Activated naive CD4-positive, alpha-beta T cell treated with anti-CD3 and anti-CD28 coated beads, Interleukin-2, amount 50 U/mL, for 72 hours (primary cell): ENCODE data around the gene PCDHGC3. TPM values are rescaled to one million over a fixed set of nuclear protein-coding genes. Genes with fewer than 3 reads are reported as not detected.
A peak's percentile ranks its signal among the peaks of the same experiment; 100 is the strongest.

Source experiments
- ATAC-seq, 2 donors: fragments of 150-1000 bp; cut with Tn5 transposase; 2 replicates each; pipeline ENCODE4 v1.10.0; 2021; ENCODE audit warnings: mild to moderate bottlenecking in 2 of 2, moderate library complexity in 2 of 2
- DNase-seq, 2 donors: peaks; one replicate each; pipeline ENCODE4 v3.0.0; 2021 to 2022; ENCODE audit warnings: low spot score in 2 of 2
- H3K27ac Mint-ChIP-seq, 2 donors: one replicate each; pipeline ENCODE4 v1.8.0; 2022; ENCODE audit warnings: mild to moderate bottlenecking in 2 of 2, mixed read lengths in 2 of 2
- H3K36me3 Mint-ChIP-seq, 2 donors: one replicate each; pipeline ENCODE4 v1.8.0; 2022; ENCODE audit warnings: mixed read lengths in 2 of 2
- H3K9me3 Mint-ChIP-seq, 2 donors: one replicate each; pipeline ENCODE4 v1.8.0; 2022; ENCODE audit warnings: mixed read lengths in 2 of 2
- total RNA-seq, 2 donors: library from RNA; stranded (reverse); gene quantifications; one replicate each; pipeline ENCODE4 v1.2.3, GENCODE V29; 2022

Gene PCDHGC3
- total RNA-seq, 2 donors from 2014 or later: 0.19 TPM; not detected in 1

DNA sequence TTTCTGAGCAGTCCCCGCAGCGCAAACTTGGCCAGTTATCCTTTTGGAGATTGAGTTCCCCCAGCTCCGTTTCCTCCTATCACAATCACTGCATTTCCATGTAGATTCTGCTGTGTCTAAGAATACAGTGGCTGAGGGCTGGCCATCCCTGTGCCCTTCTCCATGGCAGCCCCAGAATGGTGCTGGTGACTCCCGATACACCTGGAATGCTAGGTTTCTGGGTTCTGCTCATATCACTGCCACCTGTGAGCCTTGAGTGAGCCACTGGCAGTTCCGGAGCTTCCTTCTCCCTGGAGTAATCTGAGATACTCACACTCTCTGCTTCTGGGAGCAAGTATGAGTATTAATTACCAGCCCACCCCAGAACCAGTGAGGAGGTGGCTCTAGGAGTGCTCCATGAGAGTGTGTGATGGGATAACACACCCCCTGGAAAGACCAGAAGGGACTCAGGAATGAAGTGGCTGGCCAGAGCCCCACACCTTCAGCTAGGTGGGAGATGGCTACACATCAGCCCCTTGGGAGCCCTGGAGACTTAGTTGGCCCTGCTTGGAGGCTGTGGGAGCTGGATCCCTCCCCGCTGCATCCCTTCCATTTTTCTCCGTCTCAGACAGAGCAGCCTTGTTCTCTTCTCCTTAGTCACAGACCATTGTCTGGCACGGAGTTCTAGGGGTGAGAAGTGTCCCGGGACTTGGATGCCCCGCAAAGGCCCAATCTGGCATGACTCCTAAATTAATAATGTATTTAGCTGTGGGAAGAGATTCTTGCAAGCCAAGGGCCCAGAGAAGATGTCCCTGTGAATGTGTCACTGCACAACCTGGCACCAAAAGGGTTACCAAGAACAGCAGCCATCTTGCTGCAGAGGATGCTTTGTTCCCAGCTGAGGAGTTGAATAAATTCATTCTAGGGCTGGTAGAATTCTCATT, 18.0 kb downstream of the PCDHGC3 start:
- DNase-seq: no peak
- Mint-ChIP-seq H3K27ac (no peak overlapping the region), H3K36me3 (peaks cover 5 to 9% of the 10 kb centered on the region in 2 donors), H3K9me3 (no peaks in the 10 kb centered on the region)
- ATAC-seq: no peak

DNA sequence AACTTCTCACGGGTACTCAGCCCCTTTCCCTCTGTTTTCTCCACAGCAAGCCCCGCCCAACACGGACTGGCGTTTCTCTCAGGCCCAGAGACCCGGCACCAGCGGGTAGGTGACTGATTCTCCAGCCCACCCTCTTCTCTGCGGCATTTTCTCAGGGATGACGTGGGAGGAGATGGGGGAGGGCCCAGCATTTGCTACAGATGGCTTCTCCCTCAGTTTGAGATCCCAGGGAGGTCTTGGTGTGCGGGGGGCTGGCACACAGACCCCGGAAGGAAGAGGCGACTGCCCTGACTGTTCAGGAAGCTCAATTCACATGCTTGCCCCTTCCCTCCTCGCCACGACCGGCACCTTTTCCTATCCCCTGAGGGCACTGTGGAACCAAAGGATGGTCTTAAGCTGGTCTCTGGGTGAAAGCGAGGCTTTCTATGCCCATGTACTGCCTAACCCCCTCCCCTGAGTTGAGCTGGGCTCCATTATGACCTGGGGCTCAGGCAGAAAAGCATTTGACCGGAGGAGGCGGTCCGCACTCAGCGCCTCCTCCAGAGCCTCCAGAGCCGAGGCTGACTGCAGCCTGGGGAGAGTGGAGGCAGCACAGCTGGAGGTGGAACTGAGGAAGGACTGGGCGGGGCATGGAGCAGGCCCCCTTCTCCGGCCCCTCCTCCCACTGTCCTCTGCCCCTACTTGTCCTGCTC, 19.1 kb downstream of the PCDHGC3 start:
- H3K36me3 Mint-ChIP-seq: peaks cover 5 to 9% of the 10 kb centered on the region in 2 donors
- ATAC-seq (no peak), DNase-seq (no peak)
- no peaks in the 10 kb centered on the region for H3K9me3 Mint-ChIP-seq
- peak overlapping the region in 1 of 2 donors; percentile 83 for H3K27ac Mint-ChIP-seq

DNA sequence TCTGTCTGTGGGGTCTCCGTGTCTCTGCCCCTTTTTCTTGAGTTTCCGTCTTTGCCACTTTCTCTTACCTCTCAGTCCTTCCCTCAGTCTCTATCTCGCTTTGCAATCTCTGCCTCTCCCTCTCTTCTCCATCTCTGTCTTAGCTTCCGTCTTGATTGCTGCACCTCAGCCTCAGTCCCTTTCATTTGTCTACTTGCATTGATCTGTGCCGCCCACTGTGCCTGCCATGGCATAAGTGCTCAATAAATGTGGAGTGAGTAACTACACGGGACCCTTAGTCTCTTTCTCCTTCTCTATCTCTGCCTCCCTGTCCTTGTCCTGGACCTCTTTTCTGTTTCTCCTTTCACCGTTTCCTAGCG, 19.7 kb downstream of the PCDHGC3 start:
- ATAC-seq: no peak
- Mint-ChIP-seq H3K9me3 (no peaks in the 10 kb centered on the region), H3K27ac (no peak overlapping the region), H3K36me3 (peaks cover 5 to 9% of the 10 kb centered on the region in 2 donors)
- no peak for DNase-seq

DNA sequence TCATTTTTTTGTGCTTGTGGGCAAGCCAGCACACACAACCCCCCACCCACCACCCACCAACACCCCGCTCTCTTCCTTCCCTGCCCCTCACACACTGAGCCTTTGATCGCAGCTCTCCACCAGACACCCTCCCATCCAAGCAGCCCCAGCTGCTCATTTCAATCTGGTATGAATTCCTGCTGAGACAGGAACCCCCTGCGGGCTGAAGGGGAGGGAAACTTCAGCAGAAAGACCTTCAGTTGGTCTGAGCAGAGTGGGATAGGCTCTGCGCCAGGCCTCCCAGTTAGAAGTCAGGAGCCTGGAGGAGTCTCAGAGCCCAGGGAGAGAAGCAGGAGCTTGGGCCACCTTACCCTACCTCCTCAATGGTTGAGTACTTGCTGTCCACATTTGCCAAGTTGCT, 20.3 kb downstream of the PCDHGC3 start:
- no peak overlapping the region for H3K27ac Mint-ChIP-seq
- DNase-seq (no peak), ATAC-seq (no peak)
- H3K36me3 Mint-ChIP-seq: peaks cover 2 to 3% of the 10 kb centered on the region in 2 donors
- no peaks in the 10 kb centered on the region for H3K9me3 Mint-ChIP-seq

DNA sequence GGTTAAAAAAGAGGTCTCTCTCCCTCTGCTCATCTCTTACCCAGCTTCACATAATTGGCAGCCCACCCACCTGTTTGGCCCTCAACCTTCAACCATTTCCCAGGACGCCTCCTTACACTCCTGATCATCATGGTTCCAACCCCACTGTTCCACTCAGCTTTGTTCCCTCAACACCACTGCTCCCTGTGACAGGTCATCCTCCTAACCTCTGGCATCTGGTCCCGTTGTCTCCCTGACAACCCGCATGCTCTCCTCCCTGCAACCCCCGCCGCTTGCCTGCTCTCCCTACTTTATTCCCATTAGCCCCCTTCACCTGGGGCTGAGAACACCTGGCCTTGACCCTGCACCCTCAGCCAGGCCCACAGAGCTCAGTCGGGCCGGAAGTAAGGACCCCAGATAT, 26.0 kb downstream of the PCDHGC3 start:
- DNase-seq (no peak), ATAC-seq (no peak)
- no peaks in the 10 kb centered on the region for H3K36me3 Mint-ChIP-seq
- H3K27ac Mint-ChIP-seq: peak overlapping the region in 1 of 2 donors; percentile 10
- no peaks in the 10 kb centered on the region for H3K9me3 Mint-ChIP-seq

DNA sequence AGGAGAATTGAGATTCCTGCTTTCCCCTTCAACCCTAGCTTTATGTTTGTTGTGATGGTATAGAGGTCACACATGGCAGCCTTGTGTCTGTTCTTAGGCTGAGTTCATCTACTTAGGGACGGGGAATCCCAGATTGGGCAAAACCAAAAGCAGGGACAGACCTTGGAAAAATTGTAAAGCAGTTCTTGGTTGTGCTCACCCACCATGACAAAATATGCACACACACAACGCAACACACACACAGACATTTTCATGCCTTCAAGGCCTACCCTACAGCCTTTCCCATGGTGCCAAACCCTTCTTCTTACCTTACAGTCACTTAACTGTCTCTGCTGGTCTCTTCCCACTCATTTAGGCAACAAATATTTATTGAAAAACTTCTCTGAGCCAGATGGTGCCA, 27.9 kb downstream of the PCDHGC3 start:
- no peak overlapping the region for H3K27ac Mint-ChIP-seq
- no peak for DNase-seq

DNA sequence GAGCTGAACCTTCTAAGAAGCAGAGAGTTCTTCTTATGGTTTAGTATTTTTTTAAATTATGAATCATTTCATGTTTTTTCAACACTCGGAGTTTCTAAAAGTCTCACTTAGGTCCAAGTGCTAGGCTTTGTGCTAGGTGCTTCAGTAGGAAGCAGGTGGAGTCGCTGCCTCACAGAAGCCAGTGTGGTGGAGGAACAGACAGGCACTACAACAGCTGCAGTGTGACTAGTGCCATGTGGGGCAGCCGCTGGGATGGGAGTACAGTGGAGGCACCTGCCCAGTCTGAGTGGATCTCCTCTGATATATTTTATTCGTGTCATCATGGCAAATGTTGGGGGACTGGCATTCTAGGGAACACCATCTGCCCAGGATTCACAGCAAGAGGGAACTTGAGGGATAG, 28.4 kb downstream of the PCDHGC3 start:
- DNase-seq: no peak
- no peak for ATAC-seq
- Mint-ChIP-seq H3K36me3 (no peaks in the 10 kb centered on the region), H3K9me3 (no peaks in the 10 kb centered on the region), H3K27ac (no peak overlapping the region)

More for the DNA sequence above, 27.9 kb downstream of the PCDHGC3 start:
- H3K36me3 Mint-ChIP-seq: no peaks in the 10 kb centered on the region
- no peak for ATAC-seq
- H3K9me3 Mint-ChIP-seq: no peaks in the 10 kb centered on the region

DNA sequence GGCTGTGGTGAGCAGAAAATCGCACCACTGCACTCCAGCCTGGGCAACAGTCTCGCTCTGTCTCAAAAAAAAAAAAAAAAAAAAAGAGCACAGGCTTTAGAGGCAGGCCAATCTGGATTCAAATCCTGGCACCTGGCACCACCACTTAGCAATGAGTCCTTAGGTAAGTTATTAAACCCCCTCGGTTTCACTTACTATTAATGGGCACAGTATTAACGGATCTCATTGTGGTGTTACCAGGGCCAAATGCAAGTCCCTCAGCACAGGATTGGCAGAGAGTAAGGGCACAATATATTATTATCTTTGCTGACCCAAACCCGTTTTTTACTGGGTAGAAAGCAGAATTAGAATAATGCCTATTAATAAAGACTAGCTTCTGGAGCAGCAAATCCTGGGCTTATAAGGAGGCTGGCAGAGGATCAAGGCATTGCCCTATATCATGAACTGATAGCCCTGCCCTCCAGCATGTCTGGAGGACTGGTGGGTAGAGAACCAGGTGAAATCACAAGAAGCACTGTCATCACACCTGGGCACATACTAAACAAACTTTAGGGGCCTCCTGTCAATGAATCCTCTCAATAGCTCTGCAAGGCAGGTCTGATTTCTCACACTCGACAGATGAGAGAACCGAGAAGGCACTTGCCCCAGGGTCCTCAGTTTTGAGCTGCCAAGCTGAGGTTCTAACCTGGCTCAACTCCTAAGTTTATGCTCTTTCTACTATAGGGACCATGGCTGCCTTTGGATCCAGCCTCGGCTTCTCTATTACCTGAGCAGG, 30.8 kb downstream of the PCDHGC3 start:
- H3K27ac Mint-ChIP-seq: no peak overlapping the region
- ATAC-seq: no peak
- H3K9me3 Mint-ChIP-seq: no peaks in the 10 kb centered on the region
- H3K36me3 Mint-ChIP-seq: no peaks in the 10 kb centered on the region
- no peak for DNase-seq

DNA sequence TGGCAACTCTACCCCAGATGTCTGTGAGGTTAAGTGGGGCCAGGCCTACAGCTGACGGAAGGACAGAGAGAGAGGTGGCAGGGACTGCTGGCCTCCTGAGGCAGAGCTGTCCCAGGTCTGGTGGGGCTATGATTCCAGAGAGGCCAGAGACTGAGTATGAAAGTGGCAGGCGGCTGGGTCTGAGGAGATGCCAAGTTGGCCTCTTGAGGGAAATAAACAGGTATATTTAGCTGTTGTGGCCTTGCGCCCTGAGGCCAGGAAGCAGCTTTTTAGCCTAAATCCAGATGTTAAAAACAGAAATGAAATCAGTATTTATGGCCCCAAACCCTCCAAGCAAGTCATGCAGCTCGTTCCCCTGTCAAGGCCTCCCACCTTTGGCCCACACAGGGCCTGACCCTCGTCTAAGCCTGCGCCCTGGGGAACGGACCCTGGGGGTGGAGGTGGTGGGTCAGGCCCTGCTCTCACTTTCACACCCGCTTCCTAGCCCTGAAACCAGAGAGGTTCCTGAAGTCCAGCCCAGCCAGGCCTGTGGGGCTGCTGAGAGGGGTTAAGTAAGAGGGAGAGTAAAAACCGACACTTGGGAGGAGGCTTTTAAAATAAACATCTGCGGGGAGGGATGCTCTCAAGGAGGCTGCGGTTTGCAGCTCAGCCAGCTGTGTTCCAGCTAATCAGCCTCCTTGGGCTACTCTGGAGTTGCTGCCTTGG, 31.8 kb downstream of the PCDHGC3 start:
- peak overlapping the region in 1 of 2 donors; percentile 74 for H3K27ac Mint-ChIP-seq
- H3K36me3 Mint-ChIP-seq: no peaks in the 10 kb centered on the region
- H3K9me3 Mint-ChIP-seq: no peaks in the 10 kb centered on the region
- ATAC-seq: no peak
- DNase-seq: no peak

DNA sequence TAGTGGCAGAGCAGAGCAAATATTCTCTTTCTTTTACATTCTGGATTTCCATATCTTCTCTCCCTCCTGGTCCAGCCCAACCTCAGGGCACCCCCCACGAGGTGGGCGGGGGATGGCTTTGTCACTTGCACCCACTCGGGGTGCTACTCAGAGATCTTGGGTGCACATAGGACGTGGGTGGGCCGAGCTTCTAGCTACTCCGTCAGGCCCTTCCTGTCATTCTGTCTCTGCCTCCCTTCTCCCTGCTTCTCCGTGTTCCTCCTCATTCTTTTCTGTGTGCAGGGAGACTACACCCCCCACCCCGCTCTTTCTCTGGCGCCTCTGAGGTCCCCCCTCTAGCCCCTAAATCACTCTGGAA, 32.7 kb downstream of the PCDHGC3 start:
- Mint-ChIP-seq H3K36me3 (peaks cover 0 to 6% of the 10 kb centered on the region in 2 donors), H3K27ac (peak overlapping the region in 1 of 2 donors; percentile 77), H3K9me3 (no peaks in the 10 kb centered on the region)
- DNase-seq (no peak), ATAC-seq (no peak)

DNA sequence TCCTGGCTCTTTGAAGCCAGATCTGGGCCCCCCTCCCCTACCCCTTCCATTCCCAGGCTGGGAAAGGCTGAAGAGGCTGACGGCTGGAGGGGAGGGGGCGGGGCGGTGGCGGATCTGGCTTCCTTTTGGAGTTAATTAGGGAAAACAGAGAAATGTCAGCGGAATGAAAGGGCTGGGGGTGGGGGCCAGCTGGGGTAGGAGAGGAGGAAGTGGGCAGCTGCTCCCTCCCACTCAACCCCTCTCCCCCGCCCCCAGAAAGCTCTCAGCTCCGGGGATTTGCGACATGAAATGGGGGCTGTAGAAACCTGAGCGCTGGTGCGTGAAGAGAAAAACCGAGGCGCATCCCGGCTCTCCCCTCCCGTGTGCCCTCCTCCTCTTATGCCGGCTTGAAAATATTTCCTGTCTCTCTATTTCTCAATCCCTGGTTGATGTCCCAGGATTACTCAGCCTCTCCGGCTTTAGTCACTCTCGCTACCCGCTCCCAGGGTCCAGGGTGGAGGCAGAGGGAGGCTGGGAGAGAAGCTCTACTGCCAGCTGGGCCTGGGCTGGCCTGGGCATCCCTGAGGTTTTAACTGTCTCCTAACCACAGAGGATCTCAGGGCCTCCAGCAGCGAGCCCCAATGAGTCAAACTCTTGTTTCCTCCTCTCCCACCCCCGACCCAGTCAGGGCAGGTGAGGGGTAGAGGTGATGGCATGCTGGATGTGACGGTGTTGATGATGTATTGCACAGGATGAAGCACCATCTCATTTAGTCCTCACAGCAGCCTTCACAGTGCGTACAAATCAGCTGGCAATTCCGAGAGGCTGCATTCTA, 33.2 kb downstream of the PCDHGC3 start:
- peak in 1 of 2 donors; percentile 23 for ATAC-seq
- H3K27ac Mint-ChIP-seq: peak overlapping the region in 1 of 2 donors; percentile 93
- no peak for DNase-seq
- H3K36me3 Mint-ChIP-seq: peaks cover 0 to 11% of the 10 kb centered on the region in 2 donors
- H3K9me3 Mint-ChIP-seq: no peaks in the 10 kb centered on the region

DNA sequence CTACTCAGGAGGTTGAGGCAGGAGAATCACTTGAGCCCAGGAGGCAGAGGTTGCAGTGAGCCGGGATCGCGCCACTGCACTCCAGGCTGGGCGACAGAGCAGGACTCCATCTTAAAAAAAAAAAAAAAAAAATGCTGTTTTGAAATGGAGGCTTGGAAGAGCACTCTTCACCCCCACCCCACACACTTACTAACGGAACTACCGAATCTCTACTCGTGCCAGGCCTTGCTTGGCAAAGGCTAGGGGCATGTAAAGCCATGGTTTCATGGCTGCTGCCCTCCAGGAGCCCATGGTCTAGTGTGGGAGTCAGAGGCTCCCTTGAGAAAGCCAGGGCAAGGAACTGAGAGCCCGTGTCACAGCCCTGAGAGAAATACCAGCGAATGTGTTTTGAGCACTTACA, 34.4 kb downstream of the PCDHGC3 start:
- no peak overlapping the region for H3K27ac Mint-ChIP-seq
- ATAC-seq (no peak), DNase-seq (no peak)
- H3K36me3 Mint-ChIP-seq: peaks cover 0 to 11% of the 10 kb centered on the region in 2 donors
- no peaks in the 10 kb centered on the region for H3K9me3 Mint-ChIP-seq

DNA sequence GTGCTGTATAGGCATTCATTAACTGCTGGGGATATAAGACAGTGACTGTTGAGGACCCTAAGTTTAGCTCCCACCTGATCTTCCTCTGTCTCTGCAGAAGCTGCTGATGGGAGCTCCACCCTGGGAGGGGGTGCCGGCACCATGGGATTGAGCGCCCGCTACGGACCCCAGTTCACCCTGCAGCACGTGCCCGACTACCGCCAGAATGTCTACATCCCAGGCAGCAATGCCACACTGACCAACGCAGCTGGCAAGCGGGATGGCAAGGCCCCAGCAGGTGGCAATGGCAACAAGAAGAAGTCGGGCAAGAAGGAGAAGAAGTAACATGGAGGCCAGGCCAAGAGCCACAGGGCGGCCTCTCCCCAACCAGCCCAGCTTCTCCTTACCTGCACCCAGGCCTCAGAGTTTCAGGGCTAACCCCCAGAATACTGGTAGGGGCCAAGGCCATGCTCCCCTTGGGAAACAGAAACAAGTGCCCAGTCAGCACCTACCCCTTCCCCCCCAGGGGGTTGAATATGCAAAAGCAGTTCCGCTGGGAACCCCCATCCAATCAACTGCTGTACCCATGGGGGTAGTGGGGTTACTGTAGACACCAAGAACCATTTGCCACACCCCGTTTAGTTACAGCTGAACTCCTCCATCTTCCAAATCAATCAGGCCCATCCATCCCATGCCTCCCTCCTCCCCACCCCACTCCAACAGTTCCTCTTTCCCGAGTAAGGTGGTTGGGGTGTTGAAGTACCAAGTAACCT, 35.3 kb downstream of the PCDHGC3 start:
- ATAC-seq: no peak
- peak overlapping the region in 1 of 2 donors; percentile 81 for H3K27ac Mint-ChIP-seq
- DNase-seq: no peak
- H3K36me3 Mint-ChIP-seq: peaks cover 3 to 16% of the 10 kb centered on the region in 2 donors
- no peaks in the 10 kb centered on the region for H3K9me3 Mint-ChIP-seq

DNA sequence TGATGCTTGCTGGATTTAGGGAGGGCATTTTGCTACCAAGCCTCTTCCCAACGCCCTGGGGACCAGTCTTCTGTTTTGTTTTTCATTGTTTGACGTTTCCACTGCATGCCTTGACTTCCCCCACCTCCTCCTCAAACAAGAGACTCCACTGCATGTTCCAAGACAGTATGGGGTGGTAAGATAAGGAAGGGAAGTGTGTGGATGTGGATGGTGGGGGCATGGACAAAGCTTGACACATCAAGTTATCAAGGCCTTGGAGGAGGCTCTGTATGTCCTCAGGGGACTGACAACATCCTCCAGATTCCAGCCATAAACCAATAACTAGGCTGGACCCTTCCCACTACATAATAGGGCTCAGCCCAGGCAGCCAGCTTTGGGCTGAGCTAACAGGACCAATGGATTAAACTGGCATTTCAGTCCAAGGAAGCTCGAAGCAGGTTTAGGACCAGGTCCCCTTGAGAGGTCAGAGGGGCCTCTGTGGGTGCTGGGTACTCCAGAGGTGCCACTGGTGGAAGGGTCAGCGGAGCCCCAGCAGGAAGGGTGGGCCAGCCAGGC, 36.1 kb downstream of the PCDHGC3 start:
- Mint-ChIP-seq H3K36me3 (peaks cover 10 to 18% of the 10 kb centered on the region in 2 donors), H3K9me3 (no peaks in the 10 kb centered on the region), H3K27ac (peak overlapping the region; percentile 41 to 81)
- no peak for DNase-seq
- ATAC-seq: no peak

DNA sequence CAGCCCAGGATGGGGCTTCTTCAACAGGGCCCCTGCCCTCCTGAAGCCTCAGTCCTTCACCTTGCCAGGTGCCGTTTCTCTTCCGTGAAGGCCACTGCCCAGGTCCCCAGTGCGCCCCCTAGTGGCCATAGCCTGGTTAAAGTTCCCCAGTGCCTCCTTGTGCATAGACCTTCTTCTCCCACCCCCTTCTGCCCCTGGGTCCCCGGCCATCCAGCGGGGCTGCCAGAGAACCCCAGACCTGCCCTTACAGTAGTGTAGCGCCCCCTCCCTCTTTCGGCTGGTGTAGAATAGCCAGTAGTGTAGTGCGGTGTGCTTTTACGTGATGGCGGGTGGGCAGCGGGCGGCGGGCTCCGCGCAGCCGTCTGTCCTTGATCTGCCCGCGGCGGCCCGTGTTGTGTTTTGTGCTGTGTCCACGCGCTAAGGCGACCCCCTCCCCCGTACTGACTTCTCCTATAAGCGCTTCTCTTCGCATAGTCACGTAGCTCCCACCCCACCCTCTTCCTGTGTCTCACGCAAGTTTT, 36.7 kb downstream of the PCDHGC3 start:
- H3K36me3 Mint-ChIP-seq: peaks cover 13 to 18% of the 10 kb centered on the region in 2 donors
- DNase-seq: peak; percentile 71 to 92
- H3K9me3 Mint-ChIP-seq: no peaks in the 10 kb centered on the region
- peak overlapping the region; percentile 81 to 90 for H3K27ac Mint-ChIP-seq
- ATAC-seq: peak; percentile 3 to 52
